ENCODE results near the gene PTCRA.

Gene PTCRA

GRCh38 chr6:42904467-42904866 is 11.4 kb upstream of the PTCRA start:
- no peak for DNase-seq (ENCODE audit: low read depth)

GRCh38 chr6:42907336-42907735 is 8.5 kb upstream of the PTCRA start:
- no peak for DNase-seq (ENCODE audit: low read depth)

GRCh38 chr6:42909835-42910234 is 6.0 kb upstream of the PTCRA start:
- DNase-seq (ENCODE audit: low read depth) = no peak

GRCh38 chr6:42911171-42912021 is 4.5 kb upstream of the PTCRA start:
- no peak for DNase-seq (ENCODE audit: low read depth)

GRCh38 chr6:42914546-42914945 is 1.3 kb upstream of the PTCRA start:
- DNase-seq (ENCODE audit: low read depth) = no peak

GRCh38 chr6:42916288-42916687 is 435 bp downstream of the PTCRA start:
- DNase-seq (ENCODE audit: low read depth) = no peak

DNA sequence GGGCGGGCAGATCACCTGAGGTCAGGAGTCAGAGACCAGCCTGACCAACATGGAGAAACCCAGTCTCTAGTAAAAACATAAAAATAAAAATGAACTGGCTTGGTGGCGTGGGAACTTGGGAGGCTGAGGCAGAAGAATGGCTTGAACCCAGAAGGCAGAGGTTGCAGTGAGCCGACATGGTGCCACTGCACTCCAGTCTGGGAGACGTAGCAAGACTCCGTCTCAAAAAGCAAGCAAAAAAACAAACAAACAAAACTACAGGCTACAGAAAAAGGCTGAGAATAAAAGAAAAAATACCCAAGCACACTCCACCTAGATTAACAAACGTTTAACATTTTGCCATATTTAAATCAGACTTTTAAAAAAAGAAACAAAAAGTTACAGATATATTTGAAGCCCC is 5.9 kb downstream of the PTCRA start:
- no peak for DNase-seq (ENCODE audit: low read depth)

DNA sequence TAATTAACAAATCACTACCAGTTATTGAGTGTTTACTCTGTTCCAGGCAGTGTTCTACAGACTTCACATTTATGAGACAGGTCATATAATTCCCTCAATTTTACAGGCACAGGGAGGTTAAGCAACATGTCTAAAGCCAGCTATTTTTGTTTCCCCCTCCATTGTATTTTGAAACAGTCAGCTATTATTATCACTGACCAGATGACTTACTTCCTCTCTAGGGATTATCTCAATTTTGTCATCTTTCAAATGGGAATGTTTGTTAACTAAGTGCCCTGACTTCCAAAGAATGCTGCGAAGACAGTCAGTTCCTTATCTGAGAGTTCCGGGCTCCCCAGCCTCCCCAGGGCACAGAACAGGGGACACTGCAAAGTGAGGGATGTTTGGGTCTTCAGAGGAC is 7.8 kb downstream of the PTCRA start:
- no peak for DNase-seq (ENCODE audit: low read depth)

GRCh38 chr6:42925248-42925857 is 9.5 kb downstream of the PTCRA start:
- no peak for DNase-seq (ENCODE audit: low read depth)

- DNase-seq (ENCODE audit: low read depth) = peak; percentile 90
Observed at GRCh38 chr6:42928986-42929820, 13.3 kb downstream of the PTCRA start, which contains the start of gene CNPY3. Gene CNPY3, plus strand, starts transcription at chr6:42929480. Its CDS starts 91 bp downstream, at chr6:42929571.

DNA sequence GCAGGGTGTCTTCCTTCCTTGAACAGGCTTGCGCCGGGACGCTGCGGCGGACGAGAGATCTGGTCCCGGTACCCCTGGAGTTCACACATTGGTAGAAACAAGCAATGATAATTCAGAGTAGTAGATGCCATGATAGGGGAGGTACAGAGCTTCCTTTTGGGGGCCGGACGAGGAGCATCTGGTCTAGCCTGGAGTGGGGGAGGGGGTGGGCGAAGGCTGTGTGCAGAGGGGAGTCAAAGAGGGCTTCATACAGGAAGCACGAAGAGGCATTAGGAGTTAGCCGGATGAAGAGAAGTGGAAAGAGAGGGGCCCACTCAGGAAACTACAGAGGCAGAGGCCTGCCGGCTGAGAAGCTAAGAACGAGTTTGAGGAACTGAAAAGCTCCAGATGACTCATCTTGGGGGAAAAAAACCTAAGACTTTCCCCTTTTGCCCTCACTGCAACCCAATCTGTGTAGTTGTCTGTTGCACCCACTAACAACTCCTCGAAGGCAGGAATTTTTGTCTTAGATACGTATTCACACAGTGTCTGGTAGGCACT is 14.0 kb downstream of the PTCRA start:
- peak; percentile 59 for DNase-seq (ENCODE audit: low read depth)

DNA sequence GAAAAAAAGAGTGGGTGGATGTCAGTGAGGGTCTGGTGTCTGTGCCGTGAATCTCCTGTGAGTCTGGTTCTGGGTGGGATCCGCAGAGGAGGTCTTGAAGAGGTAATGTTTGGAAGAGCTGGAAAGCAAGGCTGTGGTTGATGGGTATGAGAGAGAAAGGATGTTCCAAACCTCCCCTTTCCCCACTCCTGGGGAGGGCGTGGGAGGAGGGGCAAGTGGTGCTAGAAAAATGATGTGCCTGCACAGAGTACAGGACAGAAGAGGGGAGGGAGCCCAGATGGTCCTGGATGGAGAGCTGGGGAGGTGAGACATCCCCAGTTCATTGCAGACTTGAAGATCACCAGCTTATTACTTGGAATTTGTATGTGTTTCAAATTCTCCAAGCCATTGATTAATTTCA is 16.6 kb downstream of the PTCRA start:
- DNase-seq (ENCODE audit: low read depth) = no peak

GRCh38 chr6:42933205-42933604 is 17.4 kb downstream of the PTCRA start:
- no peak for DNase-seq (ENCODE audit: low read depth)

DNA sequence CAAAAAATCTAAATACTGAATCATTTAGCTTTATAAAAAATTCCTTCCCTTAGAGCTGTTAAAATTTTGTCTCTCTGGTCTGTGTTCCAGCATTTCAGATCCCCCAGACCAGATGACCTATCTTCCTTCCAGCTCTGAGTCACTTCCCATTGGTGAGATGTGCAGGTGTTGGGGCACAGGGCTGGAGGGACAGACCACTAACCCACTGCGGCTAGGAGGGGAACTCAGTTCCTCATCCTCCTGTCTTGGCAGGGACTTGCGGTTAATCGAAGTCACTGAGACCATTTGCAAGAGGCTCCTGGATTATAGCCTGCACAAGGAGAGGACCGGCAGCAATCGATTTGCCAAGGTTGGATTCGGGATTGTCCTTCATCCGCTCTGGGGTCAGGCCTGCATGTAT is 19.5 kb downstream of the PTCRA start:
- DNase-seq (ENCODE audit: low read depth) = no peak

DNA sequence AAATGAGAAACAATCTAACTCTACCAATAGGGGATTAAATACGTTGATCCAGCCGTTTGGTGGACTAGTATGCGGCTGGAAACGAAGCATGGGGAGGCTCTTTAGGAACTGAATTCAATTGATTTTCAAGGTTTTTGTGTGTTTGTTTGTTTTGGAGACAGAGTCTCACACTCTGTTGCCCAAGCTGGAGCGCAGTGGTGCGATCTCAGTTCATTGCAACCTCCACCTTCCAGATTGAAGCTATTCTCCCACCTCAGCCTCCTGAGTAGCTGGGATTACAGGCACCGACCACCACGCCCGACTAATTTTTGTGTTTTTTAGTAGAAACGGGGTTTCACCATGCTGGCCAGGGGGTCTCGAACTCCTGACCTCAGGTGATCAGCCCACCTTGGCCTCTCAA is 20.5 kb downstream of the PTCRA start:
- DNase-seq (ENCODE audit: low read depth) = no peak

DNA sequence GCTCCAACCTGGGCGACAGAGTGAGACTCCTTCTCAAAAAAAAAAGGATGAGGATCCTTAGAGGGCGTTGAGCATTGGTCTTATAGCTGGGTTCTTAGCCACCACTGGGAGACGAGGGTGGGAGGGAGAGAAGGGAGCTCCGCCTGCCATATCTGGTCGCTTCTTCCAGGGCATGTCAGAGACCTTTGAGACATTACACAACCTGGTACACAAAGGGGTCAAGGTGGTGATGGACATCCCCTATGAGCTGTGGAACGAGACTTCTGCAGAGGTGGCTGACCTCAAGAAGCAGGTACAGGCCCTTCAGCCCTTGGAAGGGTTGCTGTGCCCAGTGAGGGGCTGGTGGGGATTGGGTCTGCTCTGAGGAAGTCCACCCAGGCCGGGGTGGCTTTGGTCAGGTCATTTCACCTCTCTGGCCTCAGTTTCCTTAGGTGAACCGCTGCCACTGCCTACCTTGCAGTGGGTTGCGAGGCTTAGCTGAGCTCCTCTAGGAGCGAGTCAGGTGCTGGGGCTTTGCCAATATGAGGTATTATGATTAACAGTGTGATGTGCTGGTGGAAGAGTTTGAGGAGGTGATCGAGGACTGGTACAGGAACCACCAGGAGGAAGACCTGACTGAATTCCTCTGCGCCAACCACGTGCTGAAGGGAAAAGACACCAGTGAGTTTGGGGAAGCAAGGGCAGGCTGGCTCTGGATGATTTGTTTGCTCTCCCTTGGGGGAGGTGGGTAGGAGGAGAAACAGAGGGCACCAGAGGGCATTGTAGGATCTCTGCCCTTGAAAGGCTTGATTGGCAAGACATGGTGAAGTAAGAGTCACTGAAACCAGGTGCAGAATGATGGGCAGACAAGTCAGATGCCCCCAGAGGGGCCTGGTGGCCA is 21.9 kb downstream of the PTCRA start:
- DNase-seq (ENCODE audit: low read depth) = no peak

DNA sequence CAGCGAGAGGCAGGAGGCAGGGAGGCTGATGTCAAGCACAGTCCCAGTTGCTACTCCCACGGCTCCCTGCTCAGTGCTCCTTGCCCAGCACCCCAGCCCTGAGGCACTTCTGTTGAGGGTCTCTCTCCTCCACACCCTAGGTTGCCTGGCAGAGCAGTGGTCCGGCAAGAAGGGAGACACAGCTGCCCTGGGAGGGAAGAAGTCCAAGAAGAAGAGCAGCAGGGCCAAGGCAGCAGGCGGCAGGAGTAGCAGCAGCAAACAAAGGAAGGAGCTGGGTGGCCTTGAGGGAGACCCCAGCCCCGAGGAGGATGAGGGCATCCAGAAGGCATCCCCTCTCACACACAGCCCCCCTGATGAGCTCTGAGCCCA is 22.6 kb downstream of the PTCRA start:
- DNase-seq (ENCODE audit: low read depth) = no peak

DNA sequence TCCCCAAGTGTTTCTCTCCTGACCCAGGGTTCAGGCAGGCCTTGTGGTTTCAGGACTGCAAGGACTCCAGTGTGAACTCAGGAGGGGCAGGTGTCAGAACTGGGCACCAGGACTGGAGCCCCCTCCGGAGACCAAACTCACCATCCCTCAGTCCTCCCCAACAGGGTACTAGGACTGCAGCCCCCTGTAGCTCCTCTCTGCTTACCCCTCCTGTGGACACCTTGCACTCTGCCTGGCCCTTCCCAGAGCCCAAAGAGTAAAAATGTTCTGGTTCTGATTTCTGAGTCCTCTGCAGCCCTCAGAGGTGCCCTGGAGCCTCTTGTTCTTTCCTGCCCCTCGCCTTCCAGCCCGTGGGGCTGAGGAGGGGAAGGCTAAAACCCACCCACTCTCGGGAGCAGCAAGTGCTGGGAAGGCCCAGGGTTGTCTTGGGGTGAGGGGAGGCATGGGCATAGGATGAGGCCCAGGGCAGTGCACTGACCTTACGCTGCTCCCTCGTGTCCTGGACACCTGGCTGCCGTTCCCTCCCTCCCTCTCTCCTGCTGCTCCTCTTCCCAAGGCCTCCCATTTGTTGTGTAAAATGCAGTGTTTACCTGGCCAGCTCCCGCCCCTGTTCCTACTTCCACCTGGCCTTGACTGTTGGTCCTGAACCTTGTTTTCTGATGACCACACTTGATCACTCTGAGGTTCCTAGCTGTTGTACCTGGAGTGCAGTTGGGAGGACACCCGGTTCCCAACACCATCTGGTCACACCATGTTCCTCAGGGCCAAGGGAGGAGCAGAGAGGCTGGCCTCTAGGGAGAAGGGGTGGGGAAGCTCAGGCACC is 23.3 kb downstream of the PTCRA start:
- no peak for DNase-seq (ENCODE audit: low read depth)

DNA sequence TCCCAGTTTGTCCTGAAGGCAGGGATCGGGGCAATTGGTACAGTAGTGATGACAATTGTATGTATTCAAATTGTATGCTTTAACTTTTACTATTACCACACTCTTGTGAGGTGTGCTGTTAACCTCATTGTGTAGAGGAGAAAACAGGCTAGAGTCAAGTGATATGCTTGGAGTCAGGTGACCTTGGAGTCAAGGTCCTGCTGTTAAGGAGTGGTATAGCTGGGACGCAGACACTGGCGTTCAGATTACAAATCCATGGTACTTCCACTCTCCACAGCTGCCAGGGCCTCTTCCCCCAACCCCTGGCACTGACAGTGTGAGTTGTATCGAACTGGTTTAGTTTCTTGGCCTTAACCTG is 23.9 kb downstream of the PTCRA start:
- DNase-seq (ENCODE audit: low read depth) = no peak

DNA sequence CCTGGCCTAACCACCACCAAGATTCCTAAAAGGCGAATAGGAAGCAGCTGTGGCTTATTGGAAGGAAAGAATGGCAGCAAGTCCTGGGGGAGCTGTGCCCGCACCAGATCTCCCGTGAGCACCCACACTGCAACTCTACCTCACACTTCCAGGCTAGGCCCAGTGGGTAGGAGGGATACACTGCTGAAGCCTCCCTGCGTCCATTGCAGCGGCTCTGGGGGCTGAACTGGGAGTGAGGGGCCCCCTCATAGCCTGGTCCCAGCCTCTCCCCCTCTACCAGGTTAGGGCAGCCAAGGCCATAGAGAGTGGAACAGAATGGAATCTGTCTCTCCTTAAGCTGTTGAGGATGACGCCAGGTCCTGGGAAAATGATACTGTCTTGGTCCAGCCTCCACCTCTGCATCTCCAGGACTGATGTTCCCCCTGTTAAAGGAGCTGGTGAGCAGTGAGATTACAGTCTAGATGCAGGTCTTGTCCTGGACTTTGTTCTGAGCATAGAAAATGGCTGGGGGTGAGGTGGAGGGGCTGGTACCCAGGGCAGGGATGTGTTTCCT is 24.7 kb downstream of the PTCRA start:
- DNase-seq (ENCODE audit: low read depth) = no peak
